Heart left ventricle (tissue), 13 donors: ENCODE results near the gene PRKCSH.

Experiments
- POLR2A ChIP-seq, 2 donors: fragments of 450-650 bp; IDR thresholded peaks; one replicate each; pipeline ENCODE4 v1.6.1; 2017; ENCODE audit warnings: antibody characterized with exemption in 2 of 2, mild to moderate bottlenecking in 2 of 2, moderate library complexity in 2 of 2
- TF ChIP-seq, protein P1 (sequence below), 12 donors: fragments of 200-600 bp; sonication (generic) in 4 of 12; IDR thresholded peaks; one replicate each; pipeline versions ENCODE4 v1.5.0 to v1.8.0; 2018 to 2022; ENCODE audit warnings: antibody characterized with exemption in 12 of 12, mild to moderate bottlenecking in 5 of 12
- donor health status: ischemic (EF 13 %, LVEDD 7.1; RV severe dilation, severe dysfunction).
- donor health status: DM: no; HTN: yes; CAD: no.
- donor health status: DM: no; HTN: no; CAD: no.
- donor health status: ischemic (EF 25% LVEDD 6.9; RV normal size, moderate dysfunction).
- donor health status: ischemic (EF 25% LVEDD 5.7; RV mildly dilated, moderate dysfunction).
- donor health status: ischemic (EF 35%, LVEDD 5.7; RV mildly dilated, moderate dysfunction).
- donor health status: nonischemic (EF 11% LVEDD 7.7; RV severe dilation, severe dysfunction).
- donor health status: DM: yes; HTN: yes; CAD: no.
- donor health status: PGD.
- donor health status: ischemic (EF 29% LVEDD 5.4; RV normal size, mild dysfunction).
- donor health status: nonischemic (EF 23%, LVEDD 6.1; RV moderate dilation, normal function).

DNA sequence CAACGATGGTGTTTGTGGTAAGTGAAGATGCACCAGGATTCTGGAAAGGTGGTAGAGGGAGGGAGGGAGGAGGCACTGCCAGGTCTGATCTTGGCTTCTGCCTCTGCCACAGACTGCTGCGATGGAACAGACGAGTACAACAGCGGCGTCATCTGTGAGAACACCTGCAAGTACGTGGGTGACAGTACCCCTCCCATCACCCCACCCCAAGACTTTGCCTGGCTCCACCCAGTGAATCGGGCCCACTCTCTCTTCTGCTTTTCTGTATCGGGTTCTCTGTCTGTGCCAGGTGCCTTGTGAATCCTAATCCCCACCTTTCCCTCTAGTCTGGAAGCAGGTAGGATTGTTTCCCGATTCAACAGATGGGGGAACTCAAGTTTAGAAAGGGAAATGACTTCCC lies 2.5 kb downstream of the PRKCSH start:
- TF ChIP-seq, protein P1, sequence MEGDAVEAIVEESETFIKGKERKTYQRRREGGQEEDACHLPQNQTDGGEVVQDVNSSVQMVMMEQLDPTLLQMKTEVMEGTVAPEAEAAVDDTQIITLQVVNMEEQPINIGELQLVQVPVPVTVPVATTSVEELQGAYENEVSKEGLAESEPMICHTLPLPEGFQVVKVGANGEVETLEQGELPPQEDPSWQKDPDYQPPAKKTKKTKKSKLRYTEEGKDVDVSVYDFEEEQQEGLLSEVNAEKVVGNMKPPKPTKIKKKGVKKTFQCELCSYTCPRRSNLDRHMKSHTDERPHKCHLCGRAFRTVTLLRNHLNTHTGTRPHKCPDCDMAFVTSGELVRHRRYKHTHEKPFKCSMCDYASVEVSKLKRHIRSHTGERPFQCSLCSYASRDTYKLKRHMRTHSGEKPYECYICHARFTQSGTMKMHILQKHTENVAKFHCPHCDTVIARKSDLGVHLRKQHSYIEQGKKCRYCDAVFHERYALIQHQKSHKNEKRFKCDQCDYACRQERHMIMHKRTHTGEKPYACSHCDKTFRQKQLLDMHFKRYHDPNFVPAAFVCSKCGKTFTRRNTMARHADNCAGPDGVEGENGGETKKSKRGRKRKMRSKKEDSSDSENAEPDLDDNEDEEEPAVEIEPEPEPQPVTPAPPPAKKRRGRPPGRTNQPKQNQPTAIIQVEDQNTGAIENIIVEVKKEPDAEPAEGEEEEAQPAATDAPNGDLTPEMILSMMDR (IDR thresholded peaks at IDR 0.05) = no peak
- TF ChIP-seq POLR2A (IDR thresholded peaks at IDR 0.05) = no peak
